ENCODE data around the gene CAMKK2.
"Not testable (repeated sequence)": the region's sequence is repeated elsewhere in the genome, so short reads cannot be mapped to it uniquely, and the experiment has no call there.

Gene CAMKK2

GRCh38 chr12:121223292-121224285, 72.9 kb downstream of the CAMKK2 start:
- peak in 1 of 2 donors; percentile 20 for DNase-seq (ENCODE audit: low read depth in 2 of 2)

GRCh38 chr12:121222847-121223246, 73.7 kb downstream of the CAMKK2 start:
- DNase-seq (ENCODE audit: low read depth in 2 of 2), result no peak

- DNase-seq (ENCODE audit: low read depth in 2 of 2), result no peak
These were observed 77.0 kb downstream of the CAMKK2 start for GRCh38 chr12:121219353-121219986.

GRCh38 chr12:121218588-121219352, 77.7 kb downstream of the CAMKK2 start:
- DNase-seq (ENCODE audit: low read depth in 2 of 2), result no peak

GRCh38 chr12:121217761-121218160, 78.7 kb downstream of the CAMKK2 start:
- DNase-seq (ENCODE audit: low read depth in 2 of 2), result no peak

- no peak for DNase-seq (ENCODE audit: low read depth in 2 of 2)
These were observed 79.4 kb downstream of the CAMKK2 start for GRCh38 chr12:121217063-121217462.

GRCh38 chr12:121216102-121216501, 80.4 kb downstream of the CAMKK2 start:
- no peak for DNase-seq (ENCODE audit: low read depth in 2 of 2)

GRCh38 chr12:121214855-121215745, 81.4 kb downstream of the CAMKK2 start:
- no peak for DNase-seq (ENCODE audit: low read depth in 2 of 2)

GRCh38 chr12:121214166-121214777, 82.2 kb downstream of the CAMKK2 start:
- no peak for DNase-seq (ENCODE audit: low read depth in 2 of 2)

- DNase-seq (ENCODE audit: low read depth in 2 of 2), result no peak
These were observed 83.6 kb downstream of the CAMKK2 start for GRCh38 chr12:121212875-121213274.

GRCh38 chr12:121209624-121210572, 86.6 kb downstream of the CAMKK2 start, which contains the start of gene P2RX4:
TSS of gene P2RX4 (plus strand) at chr12:121210129. CDS start at chr12:121210165, 36 bp downstream.
- peak; percentile 74 to 82 for DNase-seq (ENCODE audit: low read depth in 2 of 2)

- DNase-seq (ENCODE audit: low read depth in 2 of 2), result no peak
These were observed 87.3 kb downstream of the CAMKK2 start for GRCh38 chr12:121209221-121209620.

- not testable (repeated sequence) for DNase-seq (ENCODE audit: low read depth in 2 of 2)
These were observed 87.9 kb downstream of the CAMKK2 start for GRCh38 chr12:121208571-121208970.

- no peak for DNase-seq (ENCODE audit: low read depth in 2 of 2)
These were observed 91.0 kb downstream of the CAMKK2 start for GRCh38 chr12:121205491-121205890.

GRCh38 chr12:121203482-121203881, 93.0 kb downstream of the CAMKK2 start:
- DNase-seq (ENCODE audit: low read depth in 2 of 2), result no peak

- no peak for DNase-seq (ENCODE audit: low read depth in 2 of 2)
These were observed 93.8 kb downstream of the CAMKK2 start for GRCh38 chr12:121202407-121203355.

- not testable (repeated sequence) for DNase-seq (ENCODE audit: low read depth in 2 of 2)
These were observed 95.4 kb downstream of the CAMKK2 start for GRCh38 chr12:121201140-121201539.

- DNase-seq (ENCODE audit: low read depth in 2 of 2), result no peak
These were observed 97.6 kb downstream of the CAMKK2 start for GRCh38 chr12:121198949-121199348.
